NCI-H345 treated with DMSO at 0.1 percent for 48 hours (cell line): Measurements from ENCODE around the gene RTN1.

Experiments
- DNase-seq: peaks from one replicate; lab custom pipeline; 2025; ENCODE audit not compliant: unreplicated experiment; lab: John Stamatoyannopoulos, UW

The RTN1 gene

DNA sequence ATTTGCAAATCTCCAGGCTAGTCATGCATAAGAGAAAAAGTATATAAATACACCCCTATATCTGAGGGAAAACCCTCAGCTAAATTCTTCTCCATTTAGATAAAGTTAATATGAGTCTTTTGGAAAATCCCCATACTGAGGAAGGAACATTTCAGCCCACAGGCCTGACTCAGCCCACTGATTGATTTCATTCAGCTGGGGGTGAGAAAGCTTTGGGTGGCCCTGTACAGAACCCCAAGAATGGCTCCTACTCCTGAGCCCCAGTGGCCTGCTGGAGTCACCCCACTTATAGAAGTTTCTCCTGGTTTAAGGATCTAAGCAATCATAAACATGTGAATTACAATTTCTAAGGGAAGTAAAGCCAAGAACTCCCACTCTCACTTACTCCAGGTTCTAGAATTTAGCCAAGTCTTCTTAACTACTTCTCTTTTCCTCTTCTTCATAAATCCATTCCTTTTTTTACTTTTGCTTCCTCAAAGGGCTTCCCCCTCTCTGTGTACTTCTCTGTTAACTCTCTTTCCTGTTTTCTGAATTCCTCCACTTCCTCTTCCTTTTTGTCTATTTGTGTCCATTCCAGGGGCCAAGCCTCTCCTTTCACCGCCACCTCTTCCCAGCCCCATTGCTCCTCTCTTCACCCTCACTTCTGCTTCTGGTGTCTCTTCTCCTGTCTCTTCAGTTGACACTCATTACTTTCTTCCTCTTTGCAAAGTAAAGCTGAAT is 21.0 kb downstream of the RTN1 start:
- no peak for DNase-seq

- no peak for DNase-seq
Measured at GRCh38 chr14:59848671-59849070, 21.9 kb downstream of the RTN1 start.

GRCh38 chr14:59847711-59848110 is 22.9 kb downstream of the RTN1 start:
- DNase-seq: no peak

- DNase-seq: no peak
Measured at GRCh38 chr14:59846595-59846994, 24.0 kb downstream of the RTN1 start.

DNA sequence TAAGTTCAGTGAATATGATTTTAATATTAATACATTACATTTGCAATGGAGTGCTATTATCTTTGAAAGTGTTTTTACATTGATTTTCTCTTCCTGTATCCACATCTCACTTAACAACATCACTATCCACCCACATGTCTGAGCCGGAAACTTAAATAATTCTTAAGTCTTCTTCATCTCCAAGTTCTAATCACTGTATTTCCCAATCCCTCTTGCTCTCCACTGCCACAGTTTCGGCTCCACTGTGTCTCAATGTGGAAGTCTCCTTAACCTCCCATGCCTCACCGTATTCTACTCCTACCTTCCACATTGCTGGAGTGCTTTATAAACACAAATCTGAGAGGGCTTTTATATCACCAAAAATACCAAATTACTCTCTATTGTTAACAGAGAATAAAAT is 25.3 kb downstream of the RTN1 start:
- DNase-seq: no peak

- no peak for DNase-seq
Measured at GRCh38 chr14:59844186-59844812, 26.3 kb downstream of the RTN1 start.

DNA sequence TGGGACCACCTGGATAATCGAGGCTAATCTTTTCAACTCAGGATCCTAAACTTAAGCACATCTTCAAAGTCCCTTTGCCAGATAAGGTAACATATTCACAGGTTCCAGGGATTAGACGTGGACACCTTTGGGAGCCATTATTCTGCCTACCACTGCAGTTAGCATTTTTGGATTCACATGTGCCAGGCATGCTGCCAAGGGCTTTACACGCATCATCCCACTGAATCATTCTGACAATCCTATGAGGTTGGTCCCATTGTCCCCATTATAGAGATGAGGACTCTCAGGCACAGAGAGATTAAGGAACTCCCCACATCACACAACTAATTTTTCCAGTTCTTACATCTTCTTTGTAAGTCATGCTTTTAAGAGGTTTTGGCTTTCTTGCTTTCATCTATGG is 34.5 kb downstream of the RTN1 start:
- no peak for DNase-seq

DNA sequence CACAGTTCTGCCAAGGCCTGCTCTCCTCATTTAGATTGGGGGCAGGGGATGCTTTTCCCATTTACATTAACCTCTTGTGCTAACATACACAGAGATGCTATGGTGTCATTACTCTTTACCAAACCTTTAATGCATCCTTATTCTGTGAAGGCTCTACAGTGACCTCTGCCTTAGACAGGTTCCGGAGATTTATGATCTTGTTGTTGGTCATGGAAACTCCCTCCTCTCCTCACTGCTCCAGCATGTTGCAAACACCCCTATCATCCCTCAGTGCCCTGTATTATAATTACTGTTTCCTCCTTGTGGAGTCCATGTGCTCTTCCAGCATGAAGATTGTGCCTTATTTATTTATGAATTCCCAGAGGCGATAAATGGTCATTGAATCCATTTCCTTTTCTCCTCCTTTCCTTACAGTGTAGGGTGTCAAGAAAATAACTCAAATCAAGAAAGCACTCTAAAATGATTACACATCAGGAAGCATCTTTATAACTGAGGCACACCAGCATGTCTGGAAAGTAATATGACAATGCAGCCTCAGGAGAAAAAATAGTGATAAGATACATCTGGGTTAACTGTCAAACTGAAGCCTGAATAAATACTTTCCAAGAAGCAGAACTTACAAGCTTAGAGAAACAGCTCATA is 37.8 kb downstream of the RTN1 start:
- DNase-seq: no peak

GRCh38 chr14:59831121-59831730 is 39.4 kb downstream of the RTN1 start:
- DNase-seq: no peak

- no peak for DNase-seq
Measured at GRCh38 chr14:59830338-59830734, 40.2 kb downstream of the RTN1 start.

DNA sequence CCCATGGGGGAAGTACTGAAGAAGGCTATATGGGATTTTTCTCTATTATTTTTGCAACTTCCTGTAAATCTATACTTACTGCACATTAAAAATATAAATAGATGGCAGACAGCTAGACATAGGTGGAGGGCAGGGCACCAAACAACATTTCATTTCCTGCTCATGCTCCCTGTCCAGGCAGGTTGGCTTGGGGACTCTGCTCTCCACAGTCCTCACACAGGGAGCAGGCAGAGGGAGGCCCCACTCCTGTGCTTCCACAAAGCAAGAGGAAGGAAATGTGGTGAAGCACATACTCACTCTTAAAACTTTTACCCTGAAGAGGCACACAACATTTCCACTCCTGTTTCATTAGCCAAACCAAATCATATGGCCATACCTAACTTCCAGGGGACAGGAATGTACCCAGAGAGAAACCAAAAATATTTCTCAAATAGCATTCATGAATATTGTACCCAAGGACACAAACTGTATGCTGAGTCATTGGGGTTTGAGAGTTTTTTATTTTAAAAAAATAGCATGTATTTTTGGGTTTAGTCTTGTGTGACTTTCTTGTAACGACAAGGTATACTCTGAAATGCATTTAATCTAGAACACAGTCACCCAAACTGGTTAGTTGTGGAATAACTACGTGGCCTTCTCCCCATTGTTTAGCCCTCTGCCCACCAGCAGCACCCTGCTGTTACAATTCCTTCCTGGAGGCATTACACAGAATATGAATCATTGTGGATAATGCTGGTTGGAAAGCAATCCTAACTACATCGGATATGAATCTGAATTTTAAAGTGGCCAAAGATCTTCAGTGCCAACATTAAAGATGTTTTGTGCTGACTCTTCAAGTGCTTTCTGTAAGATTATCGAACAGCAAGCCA is 40.9 kb downstream of the RTN1 start:
- DNase-seq: no peak

GRCh38 chr14:59828276-59828675 is 42.3 kb downstream of the RTN1 start:
- DNase-seq: no peak

- no peak for DNase-seq
Measured at GRCh38 chr14:59827401-59827800, 43.2 kb downstream of the RTN1 start.

DNA sequence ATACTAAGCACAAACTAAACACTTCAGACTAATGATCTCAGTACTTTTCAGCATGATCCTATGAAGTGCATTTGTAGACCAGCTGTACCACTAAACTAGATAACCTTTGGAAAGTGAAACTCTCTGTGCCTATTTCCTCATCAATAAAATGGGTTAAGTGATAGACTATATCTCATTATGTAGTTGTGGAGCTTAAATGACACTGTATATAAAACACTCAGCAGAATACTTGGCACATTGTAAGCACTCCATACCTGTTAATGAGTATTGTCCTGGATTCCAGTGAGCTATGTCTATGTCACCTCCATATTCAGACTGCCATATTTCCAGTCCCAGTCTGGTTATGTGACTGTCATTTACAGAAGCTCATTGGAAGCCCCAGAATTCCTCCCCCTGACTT is 44.4 kb downstream of the RTN1 start:
- no peak for DNase-seq

DNA sequence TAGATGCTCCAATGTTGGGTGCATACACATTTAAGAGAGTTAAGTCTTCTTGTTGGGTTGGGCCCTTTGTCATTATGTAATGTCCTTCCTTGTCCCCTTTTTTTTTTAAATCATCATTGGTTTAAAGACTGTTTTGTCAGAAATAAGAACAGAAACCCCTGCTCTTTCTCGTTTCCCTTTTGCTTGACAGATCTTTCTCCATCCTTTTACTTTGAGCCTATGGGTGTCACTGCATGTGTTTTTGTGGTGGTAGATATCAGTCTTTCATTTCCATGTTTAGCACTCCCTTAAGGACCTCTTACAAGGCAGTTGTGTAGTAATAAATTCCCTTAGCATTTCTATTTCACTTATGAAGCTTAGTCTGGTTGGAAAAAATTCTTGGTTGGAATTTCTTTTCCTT is 47.4 kb downstream of the RTN1 start:
- no peak for DNase-seq

GRCh38 chr14:59819446-59820088 is 51.0 kb downstream of the RTN1 start:
- no peak for DNase-seq

DNA sequence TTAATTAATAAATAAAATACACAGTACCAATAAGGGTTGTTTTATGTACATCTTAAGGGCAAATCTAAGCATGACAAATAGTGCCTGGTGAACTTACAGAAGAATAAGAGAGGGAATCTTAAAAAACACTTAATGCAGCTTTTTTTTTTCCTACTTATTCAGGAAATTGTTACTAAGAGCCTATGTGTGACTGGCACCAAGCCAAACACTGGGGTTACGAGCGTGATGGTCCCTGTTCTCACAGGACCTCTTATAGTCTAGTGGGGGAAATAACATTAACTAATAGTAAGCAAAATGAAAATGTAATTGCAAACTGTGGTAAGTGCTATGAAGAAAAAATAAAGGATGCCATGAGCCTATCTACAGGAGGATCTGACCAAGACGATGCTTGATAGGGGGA is 53.6 kb downstream of the RTN1 start:
- no peak for DNase-seq

DNA sequence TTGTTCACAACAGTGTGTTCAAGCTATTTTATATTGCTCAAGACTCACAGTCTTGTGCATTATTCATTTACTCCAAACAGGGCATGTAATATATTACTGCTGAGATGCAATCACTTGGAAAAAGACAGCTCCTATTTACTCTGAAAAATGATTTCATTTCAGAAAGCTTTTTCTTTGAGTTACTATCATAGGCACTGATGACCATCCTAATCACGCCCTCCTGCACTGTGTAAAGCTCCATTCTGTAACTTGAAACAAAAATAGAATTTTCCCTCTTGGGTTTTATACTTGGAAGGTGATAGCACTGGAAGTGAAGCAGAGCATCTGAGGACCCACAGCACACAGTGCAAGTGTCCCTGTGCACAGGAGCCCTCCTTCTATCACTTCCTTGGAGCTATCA is 55.6 kb downstream of the RTN1 start:
- no peak for DNase-seq

DNA sequence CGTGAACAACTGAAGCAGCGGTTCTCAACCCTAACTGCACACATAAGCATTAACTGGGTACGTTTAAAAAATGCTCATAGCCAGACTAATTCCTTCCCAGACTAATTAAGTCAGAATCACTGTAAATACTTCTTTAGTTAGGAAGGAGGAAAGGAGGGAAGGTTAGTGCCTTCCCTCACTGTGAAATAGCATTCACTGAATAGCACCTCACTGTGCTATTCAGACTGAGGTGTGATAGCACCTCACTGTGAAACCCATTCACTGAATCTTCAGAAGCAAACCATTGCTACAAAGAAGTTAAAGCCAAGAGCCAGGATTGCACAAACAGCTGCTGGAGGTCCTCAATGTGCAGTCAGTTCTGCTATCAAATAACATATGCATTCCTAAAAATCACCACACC is 58.8 kb downstream of the RTN1 start:
- no peak for DNase-seq

DNA sequence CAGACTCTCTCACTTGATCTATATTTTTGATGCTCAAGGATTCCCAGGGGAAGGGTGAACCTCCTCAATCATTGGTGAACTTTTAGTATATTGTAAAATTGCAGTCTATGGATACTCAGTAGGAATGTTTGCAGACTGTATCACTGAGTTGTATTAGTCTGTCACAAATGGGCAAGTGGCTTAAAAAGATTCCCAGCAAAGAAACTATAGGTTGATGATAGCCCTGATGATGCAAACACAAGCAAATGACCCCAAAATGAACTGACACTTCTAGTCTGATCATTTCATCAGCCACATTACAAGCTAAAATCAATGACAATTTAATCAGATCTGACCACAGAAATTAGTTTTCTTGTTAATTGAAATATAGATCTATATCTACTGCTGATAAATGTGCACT is 59.5 kb downstream of the RTN1 start:
- DNase-seq: no peak
